HS-5 (cell line): ENCODE data around the gene PCNT.
"Not testable (repeated sequence)": the region's sequence is repeated elsewhere in the genome, so short reads cannot be mapped to it uniquely, and the experiment has no call there.

Source experiments
- DNase-seq: peaks from one replicate; pipeline ENCODE4 v3.0.0-alpha.2; 2012; ENCODE audit warnings: low read depth

Gene PCNT

GRCh38 chr21:46427516-46427915 lies 103.6 kb downstream of the PCNT start:
- no peak for DNase-seq

- no peak for DNase-seq
Observed at GRCh38 chr21:46428286-46428685, 104.3 kb downstream of the PCNT start.

GRCh38 chr21:46428987-46429710 lies 105.2 kb downstream of the PCNT start:
- DNase-seq = no peak

- no peak for DNase-seq
Observed at GRCh38 chr21:46429754-46430681, 106.1 kb downstream of the PCNT start.

- no peak for DNase-seq
Observed at GRCh38 chr21:46431448-46431847, 107.5 kb downstream of the PCNT start.

- no peak for DNase-seq
Observed at GRCh38 chr21:46431884-46432488, 108.0 kb downstream of the PCNT start.

GRCh38 chr21:46433116-46433515 lies 109.2 kb downstream of the PCNT start:
- not testable (repeated sequence) for DNase-seq

GRCh38 chr21:46434322-46434958 lies 110.5 kb downstream of the PCNT start:
- no peak for DNase-seq

GRCh38 chr21:46435786-46436227 lies 111.9 kb downstream of the PCNT start:
- no peak for DNase-seq

GRCh38 chr21:46436621-46437020 lies 112.7 kb downstream of the PCNT start:
- DNase-seq = no peak

GRCh38 chr21:46437096-46437498 lies 113.1 kb downstream of the PCNT start:
- DNase-seq = no peak

- no peak for DNase-seq
Observed at GRCh38 chr21:46437511-46437910, 113.6 kb downstream of the PCNT start.

GRCh38 chr21:46438241-46438640 lies 114.3 kb downstream of the PCNT start:
- no peak for DNase-seq

GRCh38 chr21:46439906-46440305 lies 116.0 kb downstream of the PCNT start:
- no peak for DNase-seq

GRCh38 chr21:46441331-46441730 lies 117.4 kb downstream of the PCNT start:
- DNase-seq = no peak

GRCh38 chr21:46441961-46442498 lies 118.1 kb downstream of the PCNT start:
- DNase-seq = no peak

GRCh38 chr21:46442938-46443337 lies 119.0 kb downstream of the PCNT start:
- no peak for DNase-seq

- no peak for DNase-seq
Observed at GRCh38 chr21:46443910-46444309, 120.0 kb downstream of the PCNT start.

GRCh38 chr21:46448108-46448507 lies 124.2 kb downstream of the PCNT start:
- DNase-seq = no peak

GRCh38 chr21:46448855-46449254 lies 124.9 kb downstream of the PCNT start:
- DNase-seq = not testable (repeated sequence)

GRCh38 chr21:46452710-46453109 lies 128.8 kb downstream of the PCNT start:
- no peak for DNase-seq

GRCh38 chr21:46454142-46454541 lies 130.2 kb downstream of the PCNT start:
- no peak for DNase-seq
